Measurements from ENCODE around the gene ANTXR1.
A peak's percentile ranks its signal among the peaks of the same experiment; 100 is the strongest.

The ANTXR1 gene

GRCh38 chr2:69188182-69188900 is 175.4 kb downstream of the ANTXR1 start:
- no peak for DNase-seq

GRCh38 chr2:69190743-69191404 is 177.9 kb downstream of the ANTXR1 start:
- DNase-seq: no peak

GRCh38 chr2:69191634-69192033 is 178.7 kb downstream of the ANTXR1 start:
- no peak for DNase-seq

GRCh38 chr2:69192176-69192945 is 179.4 kb downstream of the ANTXR1 start:
- DNase-seq: no peak

GRCh38 chr2:69195706-69196105 is 182.7 kb downstream of the ANTXR1 start:
- no peak for DNase-seq

- DNase-seq: no peak
Measured at GRCh38 chr2:69196327-69197117, 183.5 kb downstream of the ANTXR1 start.

GRCh38 chr2:69200107-69200520 is 187.1 kb downstream of the ANTXR1 start:
- DNase-seq: no peak

GRCh38 chr2:69201259-69201658 is 188.3 kb downstream of the ANTXR1 start:
- no peak for DNase-seq

- no peak for DNase-seq
Measured at GRCh38 chr2:69202327-69202726, 189.3 kb downstream of the ANTXR1 start.

- peak; percentile 19 for DNase-seq
Measured at GRCh38 chr2:69203166-69203985, 190.4 kb downstream of the ANTXR1 start.

- no peak for DNase-seq
Measured at GRCh38 chr2:69204654-69205053, 191.7 kb downstream of the ANTXR1 start.

- no peak for DNase-seq
Measured at GRCh38 chr2:69205076-69205475, 192.1 kb downstream of the ANTXR1 start.

- no peak for DNase-seq
Measured at GRCh38 chr2:69205491-69205890, 192.5 kb downstream of the ANTXR1 start.

GRCh38 chr2:69208023-69208595 is 195.1 kb downstream of the ANTXR1 start:
- DNase-seq: no peak

- no peak for DNase-seq
Measured at GRCh38 chr2:69209482-69209881, 196.5 kb downstream of the ANTXR1 start.

- DNase-seq: no peak
Measured at GRCh38 chr2:69210385-69210784, 197.4 kb downstream of the ANTXR1 start.

- no peak for DNase-seq
Measured at GRCh38 chr2:69211048-69211447, 198.1 kb downstream of the ANTXR1 start.

GRCh38 chr2:69211686-69212085 is 198.7 kb downstream of the ANTXR1 start:
- no peak for DNase-seq

GRCh38 chr2:69212238-69213028 is 199.5 kb downstream of the ANTXR1 start:
- no peak for DNase-seq

GRCh38 chr2:69213201-69213600 is 200.2 kb downstream of the ANTXR1 start:
- no peak for DNase-seq

GRCh38 chr2:69213782-69214181 is 200.8 kb downstream of the ANTXR1 start:
- no peak for DNase-seq
